VCaP (cell line): Measurements from ENCODE around the gene MRGPRG.
A peak's percentile ranks its signal among the peaks of the same experiment; 100 is the strongest.

Experiments
- H3K27ac ChIP-seq: fragments of 450-650 bp; 2 replicates; pipeline ENCODE4 v1.5.1; 2017
- CTCF ChIP-seq: fragments of 450-650 bp; conservative IDR thresholded peaks from 2 replicates; pipeline ENCODE4 v1.5.1; 2017; ENCODE audit warnings: mild to moderate bottlenecking, moderate library complexity

The MRGPRG gene

GRCh38 chr11:3222941-3223915 lies 4.6 kb upstream of the MRGPRG start:
- no peak overlapping the region for H3K27ac ChIP-seq
- TF ChIP-seq CTCF = no peak

DNA sequence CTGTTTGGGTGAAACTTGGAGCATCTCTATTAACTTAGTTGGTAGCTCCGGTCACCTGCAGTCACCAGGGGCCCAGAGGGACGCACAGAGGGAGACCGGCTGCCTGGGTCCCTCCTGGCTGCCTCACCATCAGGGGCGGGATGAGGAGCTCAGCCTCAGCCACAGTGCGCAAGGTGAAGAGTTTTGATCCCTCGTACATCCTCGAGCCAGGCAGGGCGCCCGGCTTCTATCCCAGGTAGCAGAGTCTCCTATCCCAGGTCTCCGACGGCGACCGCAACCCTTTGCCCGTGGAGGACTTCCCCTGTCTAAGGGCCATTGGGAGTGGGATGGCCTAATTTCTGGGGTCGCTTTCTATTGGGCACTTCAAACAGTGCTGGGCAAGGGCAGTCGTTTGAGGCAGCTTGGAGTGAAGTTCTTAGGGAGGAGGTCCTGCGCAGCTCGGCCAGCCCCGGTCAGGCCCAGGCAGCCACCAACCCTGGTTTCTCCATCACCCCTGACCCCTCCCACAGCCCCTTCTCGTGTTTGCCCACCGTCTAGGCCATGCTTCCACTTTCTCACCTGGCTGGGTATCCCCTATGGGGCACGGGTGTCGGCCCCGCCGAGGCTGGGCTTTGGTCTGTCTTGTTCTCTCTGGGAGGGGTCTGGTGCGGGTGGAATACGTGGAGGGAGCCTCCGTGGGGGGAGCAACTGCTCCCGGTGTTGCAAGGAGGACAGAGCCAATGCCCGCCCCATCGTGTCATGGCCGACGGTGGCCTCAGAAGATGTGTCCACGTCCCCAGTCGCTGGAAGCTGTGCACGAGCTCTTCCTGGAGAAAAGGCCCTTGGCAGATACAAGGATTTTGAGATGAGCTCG lies 3.6 kb upstream of the MRGPRG start:
- no peak for TF ChIP-seq CTCF
- H3K27ac ChIP-seq = no peak overlapping the region

GRCh38 chr11:3221408-3222002 lies 2.9 kb upstream of the MRGPRG start:
- TF ChIP-seq CTCF = no peak

GRCh38 chr11:3220521-3221407 lies 2.2 kb upstream of the MRGPRG start:
- TF ChIP-seq CTCF = 0 out of 2 replicates have a peak, but pooled peaks have one; percentile 11
- no peak overlapping the region for H3K27ac ChIP-seq

More at GRCh38 chr11:3221408-3222002, 2.9 kb upstream of the MRGPRG start:
- H3K27ac ChIP-seq = no peak overlapping the region

- no peak for TF ChIP-seq CTCF
- no peak overlapping the region for H3K27ac ChIP-seq
Measured at GRCh38 chr11:3220101-3220500, 1.5 kb upstream of the MRGPRG start.

GRCh38 chr11:3219281-3219892 lies 774 bp upstream of the MRGPRG start:
- TF ChIP-seq CTCF = no peak
- no peak overlapping the region for H3K27ac ChIP-seq
